SJCRH30 (cell line): ENCODE measurements around the gene SCUBE1. TPM values are rescaled to one million over a fixed set of nuclear protein-coding genes. Genes with fewer than 3 reads are reported as not detected.
A peak's percentile ranks its signal among the peaks of the same experiment; 100 is the strongest.

Experiments
- DNase-seq, 2 experiments: peaks; one replicate each; pipeline ENCODE4 v3.0.0-alpha.2; 2015 to 2020
- H3K27ac ChIP-seq: fragments of 250-450 bp; sonication (Bioruptor Pico); 2 replicates; pipeline ENCODE4 v1.5.1; 2020; ENCODE audit warnings: mild to moderate bottlenecking, moderate library complexity
- H3K27me3 ChIP-seq: fragments of 250-450 bp; sonication (Bioruptor Pico); 2 replicates; pipeline ENCODE4 v1.5.1; 2020; ENCODE audit warnings: mild to moderate bottlenecking, moderate library complexity
- H3K36me3 ChIP-seq: fragments of 250-450 bp; sonication (Bioruptor Pico); 2 replicates; pipeline ENCODE4 v1.5.1; 2020; ENCODE audit warnings: mild to moderate bottlenecking, moderate library complexity
- H3K4me1 ChIP-seq: fragments of 250-450 bp; sonication (Bioruptor Pico); 2 replicates; pipeline ENCODE4 v1.5.1; 2020; ENCODE audit warnings: mild to moderate bottlenecking, moderate library complexity
- H3K4me3 ChIP-seq: fragments of 250-450 bp; sonication (Bioruptor Pico); 2 replicates; pipeline ENCODE4 v1.5.1; 2020; ENCODE audit warnings: mild to moderate bottlenecking, moderate library complexity
- H3K9me3 ChIP-seq: fragments of 250-450 bp; sonication (Bioruptor Pico); replicated peaks from 2 replicates; pipeline ENCODE4 v1.5.1; 2020; ENCODE audit warnings: mild to moderate bottlenecking, moderate library complexity
- total RNA-seq: library from RNA; depleted of rRNA; stranded (reverse); fragments of >200 nt; shearing (Covaris generic); gene quantifications from 2 replicates; pipeline ENCODE4 v1.2.3, GENCODE V29; 2014

The SCUBE1 gene
- total RNA-seq, 1 experiment from 2014 or later: 13.7 TPM

DNA sequence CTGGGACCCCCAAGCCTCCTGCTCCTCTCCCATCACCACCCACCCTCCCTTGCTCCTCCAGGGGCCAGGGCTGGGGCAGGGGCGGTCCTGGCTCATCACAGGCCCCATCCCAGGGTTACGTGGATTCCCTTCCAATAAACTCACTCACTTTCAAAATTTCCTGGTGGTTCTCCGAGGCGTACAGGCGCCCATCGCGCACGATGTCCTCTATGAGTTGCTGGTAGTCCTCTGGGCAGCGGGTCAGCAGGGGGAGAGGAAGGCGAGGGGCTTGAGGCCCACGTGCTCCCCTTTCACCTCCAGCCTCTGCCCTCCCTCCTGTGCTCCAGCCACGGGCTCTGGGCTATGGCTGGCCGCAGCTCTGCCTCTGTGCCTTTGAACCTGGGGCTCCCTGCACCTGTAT is 135.8 kb downstream of the SCUBE1 start:
- no peak overlapping the region for H3K27ac ChIP-seq
- no peak for DNase-seq

DNA sequence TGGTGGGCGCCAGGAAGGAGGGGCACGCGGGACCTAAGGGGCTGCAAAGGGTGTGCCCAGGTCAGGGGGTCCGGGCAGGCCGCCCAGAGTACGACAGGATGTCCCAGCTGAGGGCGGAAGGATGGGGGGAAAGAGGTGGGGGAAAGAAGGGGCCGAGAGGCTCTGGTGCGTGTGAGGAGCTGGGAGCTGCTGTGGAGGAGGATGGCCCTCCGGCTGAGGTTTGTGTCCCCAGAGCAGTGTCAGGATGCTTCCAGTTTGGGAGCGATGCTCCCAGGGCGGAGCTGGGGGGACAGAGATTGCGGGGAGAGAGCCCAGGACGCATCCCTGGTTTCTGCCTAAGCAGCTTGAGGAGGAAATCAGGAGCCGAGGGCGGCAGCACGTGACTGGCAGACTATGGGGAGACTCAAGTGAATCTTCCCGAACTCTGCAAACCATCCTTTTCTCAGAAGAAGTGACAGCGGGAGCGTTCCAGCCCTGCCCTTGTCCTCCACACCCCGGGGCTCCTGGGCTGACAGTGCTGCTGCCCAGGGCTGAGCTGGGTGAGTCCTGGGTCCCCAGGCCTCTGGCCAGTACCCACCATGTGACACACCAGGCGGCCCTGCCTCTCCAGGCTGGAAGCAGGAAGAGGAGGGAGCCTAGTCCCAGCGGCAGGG is 136.5 kb downstream of the SCUBE1 start:
- no peak for DNase-seq
- Histone ChIP-seq H3K27ac (no peak overlapping the region), H3K36me3 (no peaks in the 10 kb centered on the region), H3K4me1 (no peaks in the 10 kb centered on the region), H3K27me3 (no peaks in the 10 kb centered on the region), H3K4me3 (no peak overlapping the region), H3K9me3 (no peaks in the 10 kb centered on the region)

More for the DNA sequence above, 135.8 kb downstream of the SCUBE1 start:
- no peaks in the 10 kb centered on the region for H3K27me3 ChIP-seq
- H3K9me3 ChIP-seq: no peaks in the 10 kb centered on the region
- H3K4me1 ChIP-seq: no peaks in the 10 kb centered on the region
- H3K4me3 ChIP-seq: no peak overlapping the region
- H3K36me3 ChIP-seq: no peaks in the 10 kb centered on the region

DNA sequence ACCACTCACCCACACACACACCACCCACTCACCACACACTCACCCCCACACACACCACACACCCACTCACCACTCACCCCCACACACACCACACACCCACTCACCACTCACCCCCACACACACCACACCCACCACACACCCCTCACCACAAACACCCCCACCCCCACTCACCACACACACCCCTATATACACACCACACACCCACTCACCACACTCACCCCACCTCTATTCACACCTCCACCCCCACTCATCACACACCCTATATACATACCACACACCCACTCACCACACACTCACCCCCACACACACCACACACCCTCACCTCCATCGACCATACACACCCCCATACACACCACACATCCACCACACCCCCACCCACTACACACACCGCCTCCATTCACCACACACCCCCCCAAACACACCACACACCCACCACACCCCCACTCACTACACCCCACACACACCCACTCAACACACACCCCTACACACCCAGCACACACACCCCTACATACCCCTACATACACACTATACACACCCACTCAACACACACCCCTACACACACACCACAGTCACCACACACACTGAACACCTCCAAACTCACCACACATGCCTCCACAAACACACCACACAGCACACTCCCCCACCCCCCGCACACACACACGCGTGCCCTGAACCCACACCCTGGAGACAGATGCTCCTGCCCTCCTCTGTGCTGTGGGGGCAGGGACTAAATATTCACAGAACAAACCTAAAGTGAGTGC is 137.2 kb downstream of the SCUBE1 start:
- Histone ChIP-seq H3K9me3 (no peaks in the 10 kb centered on the region), H3K27ac (no peak overlapping the region), H3K4me1 (no peaks in the 10 kb centered on the region), H3K4me3 (no peak overlapping the region), H3K27me3 (no peaks in the 10 kb centered on the region), H3K36me3 (no peaks in the 10 kb centered on the region)
- no peak for DNase-seq

DNA sequence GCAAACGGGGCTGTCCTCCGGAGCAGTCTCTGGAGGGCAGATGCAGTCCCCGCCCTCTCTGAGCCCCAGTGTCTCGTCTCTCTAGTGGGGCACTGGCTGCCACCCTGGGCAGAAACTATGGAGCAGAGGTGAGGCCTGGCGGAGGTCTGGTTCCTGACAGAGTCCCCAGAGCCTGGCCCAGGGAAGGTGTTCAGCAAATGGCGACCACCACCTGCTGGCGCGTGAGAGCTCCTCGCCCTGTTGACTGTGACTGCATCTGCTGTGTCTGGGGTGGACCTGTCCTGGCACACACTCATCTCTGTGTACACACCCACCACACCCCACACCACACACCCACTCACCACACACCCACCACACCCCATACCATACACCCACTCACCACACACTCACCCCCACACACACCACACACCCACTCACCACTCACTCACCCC is 137.9 kb downstream of the SCUBE1 start:
- Histone ChIP-seq H3K27ac (no peak overlapping the region), H3K36me3 (no peaks in the 10 kb centered on the region), H3K27me3 (no peaks in the 10 kb centered on the region), H3K4me1 (no peaks in the 10 kb centered on the region), H3K4me3 (no peak overlapping the region), H3K9me3 (no peaks in the 10 kb centered on the region)
- no peak for DNase-seq

DNA sequence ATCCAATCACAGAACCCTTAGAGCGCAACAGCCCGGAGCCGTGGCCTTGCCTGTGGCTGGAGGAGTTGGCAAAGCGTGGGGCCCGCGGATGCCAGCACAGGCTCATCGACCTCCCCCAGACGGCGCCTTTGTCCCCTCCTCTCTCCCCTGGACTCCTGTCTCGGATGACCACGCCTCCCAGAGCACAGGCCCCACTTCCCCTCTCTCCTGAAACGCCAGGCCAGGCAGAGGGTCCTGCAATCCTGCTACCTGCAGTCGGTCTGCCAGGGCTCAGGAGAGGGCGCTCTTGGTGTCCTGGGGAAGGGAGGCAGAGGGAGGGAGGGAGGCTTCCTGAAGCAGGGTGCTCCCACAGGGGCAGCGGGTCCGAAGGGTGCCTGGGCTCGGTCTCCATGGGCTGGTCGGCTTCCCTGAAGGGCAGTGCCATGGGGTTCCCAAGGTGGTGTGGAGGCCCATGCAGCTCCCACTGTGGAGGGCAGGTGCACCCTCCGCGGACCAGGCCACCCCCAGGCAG is 139.6 kb downstream of the SCUBE1 start:
- no peak for DNase-seq
- no peak overlapping the region for H3K4me3 ChIP-seq
- no peaks in the 10 kb centered on the region for H3K36me3 ChIP-seq
- no peaks in the 10 kb centered on the region for H3K27me3 ChIP-seq
- H3K27ac ChIP-seq: no peak overlapping the region
- H3K9me3 ChIP-seq: no peaks in the 10 kb centered on the region
- H3K4me1 ChIP-seq: no peaks in the 10 kb centered on the region

DNA sequence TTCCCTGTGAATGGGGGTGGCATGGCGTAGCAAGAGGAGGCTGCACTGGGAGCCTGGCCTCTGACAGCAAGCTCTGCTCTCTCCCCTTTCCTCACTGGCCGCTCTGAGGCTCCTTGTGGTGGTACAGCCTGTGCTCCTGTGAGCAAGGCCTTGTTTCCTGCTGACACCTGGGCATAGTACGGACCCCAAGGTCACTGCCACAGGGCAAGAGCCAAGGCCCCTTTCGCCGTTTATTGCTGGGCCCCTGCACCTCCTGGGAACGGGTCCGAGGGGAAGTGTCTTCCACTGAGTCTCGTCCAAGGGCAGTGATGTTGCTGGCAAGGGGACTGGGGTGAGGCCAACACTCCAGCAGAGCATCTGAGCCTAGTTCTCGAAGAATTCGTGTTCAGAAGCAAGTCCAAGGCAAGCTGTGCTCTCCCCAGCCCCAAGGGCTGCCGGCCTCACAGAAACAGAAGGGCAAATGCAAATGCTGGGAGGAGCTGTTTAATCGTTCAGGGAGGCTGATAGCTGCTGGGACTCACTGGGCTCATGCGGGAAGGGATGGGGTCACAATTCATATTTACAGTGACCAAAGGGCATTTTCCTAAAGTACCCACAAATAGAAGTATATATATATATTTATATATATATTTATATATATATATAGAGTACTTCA is 140.3 kb downstream of the SCUBE1 start:
- H3K4me1 ChIP-seq: no peaks in the 10 kb centered on the region
- no peaks in the 10 kb centered on the region for H3K27me3 ChIP-seq
- H3K36me3 ChIP-seq: no peaks in the 10 kb centered on the region
- H3K4me3 ChIP-seq: no peak overlapping the region
- DNase-seq: no peak
- H3K27ac ChIP-seq: no peak overlapping the region
- no peaks in the 10 kb centered on the region for H3K9me3 ChIP-seq

DNA sequence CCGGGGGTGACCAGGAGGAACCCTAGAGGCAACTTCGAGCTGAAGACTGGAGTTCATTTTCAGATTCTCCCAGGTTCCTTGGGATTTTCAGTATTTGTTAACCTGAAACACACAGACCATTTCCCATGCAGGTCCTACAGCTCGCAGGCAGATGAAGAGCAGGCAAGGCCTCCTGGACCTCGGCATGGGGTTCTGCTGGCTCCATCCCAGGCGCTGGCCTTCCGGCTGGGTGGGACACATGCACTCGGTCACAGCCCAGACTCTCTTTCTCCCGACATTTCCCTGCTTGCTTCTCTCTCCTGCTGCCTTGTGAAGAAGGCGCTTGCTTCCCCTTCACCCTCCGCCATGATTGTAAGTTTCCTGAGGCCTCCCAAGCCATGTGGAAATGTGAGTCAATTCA is 140.8 kb downstream of the SCUBE1 start:
- H3K4me1 ChIP-seq: no peaks in the 10 kb centered on the region
- H3K36me3 ChIP-seq: no peaks in the 10 kb centered on the region
- no peak overlapping the region for H3K4me3 ChIP-seq
- H3K9me3 ChIP-seq: no peaks in the 10 kb centered on the region
- no peaks in the 10 kb centered on the region for H3K27me3 ChIP-seq
- DNase-seq: no peak
- H3K27ac ChIP-seq: no peak overlapping the region

DNA sequence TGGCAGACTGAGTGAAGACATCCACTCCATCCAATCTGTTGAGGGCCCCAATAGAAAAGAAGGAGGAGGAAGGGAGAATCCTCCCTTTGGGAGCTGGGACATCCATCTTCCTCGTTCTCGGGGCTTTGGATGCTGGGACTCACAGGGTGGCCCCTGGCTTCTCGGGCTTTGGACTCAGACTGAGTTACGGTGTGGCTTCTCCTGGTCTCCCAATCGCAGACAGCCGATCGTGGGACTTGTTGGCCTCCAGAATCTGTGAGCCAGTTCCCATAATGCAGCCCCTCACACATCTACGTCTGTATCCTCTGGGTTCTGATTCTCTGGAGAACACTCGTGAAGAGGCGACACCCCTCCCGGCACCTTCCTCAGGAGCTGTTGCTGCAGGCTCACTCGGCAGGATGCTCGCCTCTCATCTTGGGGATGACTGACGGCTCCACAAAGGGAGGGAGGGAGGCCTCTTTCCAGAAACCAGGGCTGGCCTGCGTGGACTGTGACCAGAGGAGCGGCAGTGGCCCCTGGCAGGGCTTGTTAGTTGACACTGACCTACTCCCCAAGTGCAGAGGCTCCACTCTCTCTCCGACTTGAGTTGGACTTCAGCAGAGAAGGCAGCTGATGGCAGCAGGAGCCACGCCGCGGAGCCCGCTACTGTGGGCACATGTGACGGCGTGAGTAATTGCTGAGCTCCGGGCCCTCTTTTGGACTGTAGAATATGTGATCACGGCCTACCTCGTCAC is 141.5 kb downstream of the SCUBE1 start:
- H3K36me3 ChIP-seq: no peaks in the 10 kb centered on the region
- H3K9me3 ChIP-seq: no peaks in the 10 kb centered on the region
- H3K4me1 ChIP-seq: no peaks in the 10 kb centered on the region
- H3K4me3 ChIP-seq: no peak overlapping the region
- H3K27me3 ChIP-seq: no peaks in the 10 kb centered on the region
- DNase-seq: no peak
- H3K27ac ChIP-seq: no peak overlapping the region

DNA sequence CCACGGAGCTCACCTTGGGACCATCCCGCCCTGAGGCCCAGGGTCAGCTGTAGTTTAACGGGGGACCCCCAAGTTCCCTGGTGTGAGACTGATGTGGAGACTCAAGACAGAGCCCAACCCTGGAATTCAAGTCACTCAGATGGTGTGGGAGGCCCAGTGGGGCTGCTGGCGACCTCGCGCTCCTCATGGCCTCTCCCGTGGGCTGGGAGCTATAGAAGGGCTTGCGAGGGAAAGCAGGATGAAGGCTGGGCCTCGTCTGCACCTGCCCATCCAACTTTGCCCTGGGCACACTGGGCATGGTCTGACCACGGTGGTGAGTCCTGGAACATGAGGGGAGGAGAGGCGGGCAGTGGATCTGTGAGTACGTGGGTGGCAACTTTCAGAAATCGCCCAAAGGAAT is 142.6 kb downstream of the SCUBE1 start:
- Histone ChIP-seq H3K4me1 (no peaks in the 10 kb centered on the region), H3K27me3 (no peaks in the 10 kb centered on the region), H3K36me3 (no peaks in the 10 kb centered on the region), H3K27ac (no peak overlapping the region), H3K4me3 (no peak overlapping the region), H3K9me3 (no peaks in the 10 kb centered on the region)
- DNase-seq: no peak

DNA sequence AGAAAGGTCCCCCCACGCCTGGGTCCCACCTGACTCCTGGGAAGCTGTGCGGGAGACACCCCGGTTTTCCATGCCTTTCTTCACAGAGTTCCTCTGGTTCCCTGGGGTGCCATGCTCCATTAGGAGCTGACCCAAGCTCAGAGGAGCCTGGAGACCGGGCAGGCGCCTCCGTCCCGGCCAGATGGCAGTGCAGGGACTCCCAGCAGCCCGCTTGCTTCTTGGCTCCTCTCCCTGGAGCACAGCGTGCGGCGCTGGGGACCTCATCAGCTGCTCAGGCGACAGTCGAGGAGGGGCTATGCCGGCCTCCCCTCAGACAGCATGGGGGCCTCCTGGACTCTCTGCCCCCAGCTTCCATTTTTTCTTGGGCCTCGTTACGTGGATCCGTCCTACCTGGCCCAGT is 143.1 kb downstream of the SCUBE1 start:
- Histone ChIP-seq H3K4me3 (no peak overlapping the region), H3K36me3 (no peaks in the 10 kb centered on the region), H3K4me1 (no peaks in the 10 kb centered on the region), H3K27ac (no peak overlapping the region), H3K27me3 (no peaks in the 10 kb centered on the region), H3K9me3 (no peaks in the 10 kb centered on the region)
- no peak for DNase-seq

DNA sequence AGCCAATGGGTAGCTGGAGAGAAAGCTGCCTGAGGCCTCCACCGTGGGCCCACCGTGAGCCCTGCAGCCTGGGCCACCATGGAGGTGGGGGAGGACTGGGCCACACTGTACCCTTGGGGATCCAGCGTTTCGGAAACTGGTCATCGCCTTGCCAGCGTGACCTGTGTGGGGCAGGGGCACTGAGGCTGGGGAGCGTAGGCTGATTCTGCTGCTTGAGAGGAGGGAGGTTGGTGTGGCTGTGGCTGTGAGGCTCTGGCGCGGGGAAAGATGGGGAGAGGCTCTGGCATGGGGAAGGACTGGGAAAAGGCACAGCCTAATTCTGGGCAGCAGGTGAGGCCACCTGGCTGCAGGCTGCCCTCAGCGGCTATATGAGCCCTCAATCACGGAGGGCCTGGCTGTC is 143.6 kb downstream of the SCUBE1 start:
- no peaks in the 10 kb centered on the region for H3K36me3 ChIP-seq
- 0 out of 2 replicates have a peak, but pooled peaks cover 2% of the 10 kb centered on the region for H3K9me3 ChIP-seq
- H3K4me1 ChIP-seq: no peaks in the 10 kb centered on the region
- no peak for DNase-seq
- no peak overlapping the region for H3K4me3 ChIP-seq
- H3K27ac ChIP-seq: no peak overlapping the region
- no peaks in the 10 kb centered on the region for H3K27me3 ChIP-seq

DNA sequence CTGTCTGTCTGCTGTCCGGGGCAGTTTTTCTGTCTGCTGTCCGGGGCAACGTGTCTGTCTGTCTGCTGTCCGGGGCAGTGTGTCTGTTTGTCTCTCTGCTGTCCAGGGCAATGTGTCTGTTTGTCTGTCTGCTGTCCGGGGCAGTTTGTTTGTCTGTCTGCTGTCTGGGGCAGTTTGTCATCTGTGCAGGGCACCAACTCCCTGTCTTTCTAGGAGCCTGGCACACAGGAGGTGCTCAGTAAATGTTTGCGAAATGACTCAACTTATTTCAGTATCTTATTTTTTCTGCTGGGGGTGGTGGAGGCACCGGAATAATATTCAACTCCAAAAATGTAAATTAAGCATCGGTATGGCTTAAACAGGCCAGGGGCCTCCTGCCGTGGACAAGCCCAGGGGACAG is 144.2 kb downstream of the SCUBE1 start:
- no peak for DNase-seq
- H3K9me3 ChIP-seq: 0 out of 2 replicates have a peak, but pooled peaks cover 2% of the 10 kb centered on the region
- H3K4me3 ChIP-seq: no peak overlapping the region
- H3K27me3 ChIP-seq: no peaks in the 10 kb centered on the region
- no peaks in the 10 kb centered on the region for H3K36me3 ChIP-seq
- no peaks in the 10 kb centered on the region for H3K4me1 ChIP-seq
- no peak overlapping the region for H3K27ac ChIP-seq

DNA sequence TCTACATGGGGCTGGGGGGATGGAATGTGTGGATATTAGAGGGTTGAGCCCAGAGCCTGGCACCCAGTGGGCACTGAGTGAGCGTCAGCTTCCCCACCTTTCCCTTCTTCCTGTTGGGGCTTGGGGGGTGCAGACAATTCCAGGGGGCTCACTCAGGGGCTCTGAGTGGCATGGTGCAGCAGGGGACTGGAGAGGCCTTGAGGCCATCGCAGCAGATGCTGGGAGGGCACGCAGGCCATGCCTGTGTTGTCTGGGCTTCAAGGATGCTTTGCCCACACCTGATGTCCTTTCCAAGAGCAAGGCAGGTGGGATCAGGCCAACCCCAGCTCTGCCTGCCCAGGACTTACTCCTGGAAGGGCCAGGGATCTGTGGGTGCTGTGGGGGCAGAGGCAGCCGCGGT is 145.0 kb downstream of the SCUBE1 start:
- no peak overlapping the region for H3K4me3 ChIP-seq
- no peak for DNase-seq
- H3K27me3 ChIP-seq: no peaks in the 10 kb centered on the region
- no peaks in the 10 kb centered on the region for H3K4me1 ChIP-seq
- no peak overlapping the region for H3K27ac ChIP-seq
- no peaks in the 10 kb centered on the region for H3K36me3 ChIP-seq
- 0 out of 2 replicates have a peak, but pooled peaks cover 2% of the 10 kb centered on the region for H3K9me3 ChIP-seq

DNA sequence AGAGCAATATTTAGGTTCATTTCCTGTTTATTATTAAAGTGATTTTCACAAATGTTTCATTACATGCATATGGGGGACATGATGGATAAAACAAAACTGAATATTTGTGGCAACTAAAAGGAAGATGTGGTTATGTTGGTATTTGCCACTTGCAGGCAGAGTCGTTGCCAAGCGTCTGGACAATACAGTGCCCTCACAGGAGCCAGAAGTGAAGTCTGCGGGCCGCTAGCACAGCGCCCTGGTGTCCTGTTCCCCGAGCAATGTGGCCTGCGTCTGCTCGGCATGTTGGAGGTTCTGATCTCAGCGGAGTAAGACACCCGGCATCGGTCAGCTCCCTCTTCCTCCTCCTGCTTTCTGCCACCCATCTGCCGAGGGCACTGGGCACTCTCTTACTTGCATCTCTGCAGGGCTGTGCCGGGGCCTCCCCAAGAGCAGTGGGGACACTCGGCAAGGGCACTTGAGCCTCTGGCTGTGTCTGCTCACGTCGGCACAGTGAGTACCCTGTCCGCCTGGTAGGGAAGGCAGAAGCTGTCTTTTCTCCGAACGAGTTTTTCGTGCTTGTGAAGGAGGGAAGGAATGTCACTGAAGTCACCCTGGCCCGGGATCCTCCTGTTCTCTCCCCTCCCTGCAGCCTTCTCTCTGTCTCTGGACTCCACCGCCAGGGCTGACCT is 145.8 kb downstream of the SCUBE1 start:
- no peaks in the 10 kb centered on the region for H3K27me3 ChIP-seq
- no peak overlapping the region for H3K4me3 ChIP-seq
- no peaks in the 10 kb centered on the region for H3K36me3 ChIP-seq
- peak in 1 of 2 experiments; percentile 26 for DNase-seq
- no peaks in the 10 kb centered on the region for H3K4me1 ChIP-seq
- H3K9me3 ChIP-seq: 0 out of 2 replicates have a peak, but pooled peaks cover 2% of the 10 kb centered on the region
- H3K27ac ChIP-seq: no peak overlapping the region
